Mononuclear cell (primary cell): ENCODE measurements around the gene ABHD15. TPM values are rescaled to one million over a fixed set of nuclear protein-coding genes. Genes with fewer than 3 reads are reported as not detected.
A peak's percentile ranks its signal among the peaks of the same experiment; 100 is the strongest.

Source experiments
- H3K27me3 ChIP-seq: 2 replicates; pipeline ENCODE4 v1.6.0; 2011; ENCODE audit warnings: low read length, control low read depth; ENCODE audit not compliant: insufficient read depth
- H3K4me1 ChIP-seq: 2 replicates; pipeline ENCODE4 v1.5.1; 2011; ENCODE audit warnings: mild to moderate bottlenecking, low read length, control low read depth; ENCODE audit not compliant: insufficient read depth
- H3K4me3 ChIP-seq: 2 replicates; pipeline ENCODE4 v1.5.1; 2011; ENCODE audit warnings: mild to moderate bottlenecking, low read length, moderate library complexity
- H3K9me3 ChIP-seq: 2 replicates; pipeline ENCODE4 v1.5.1; 2011; ENCODE audit warnings: low read depth, mild to moderate bottlenecking, control low read depth, low read length
- total RNA-seq: library from RNA; depleted of rRNA; stranded (reverse); fragments of >200 nt; gene quantifications from one replicate; pipeline ENCODE4 v1.2.3, GENCODE V29; 2012

Gene ABHD15
- total RNA-seq, 1 donor: 8.9 TPM

DNA sequence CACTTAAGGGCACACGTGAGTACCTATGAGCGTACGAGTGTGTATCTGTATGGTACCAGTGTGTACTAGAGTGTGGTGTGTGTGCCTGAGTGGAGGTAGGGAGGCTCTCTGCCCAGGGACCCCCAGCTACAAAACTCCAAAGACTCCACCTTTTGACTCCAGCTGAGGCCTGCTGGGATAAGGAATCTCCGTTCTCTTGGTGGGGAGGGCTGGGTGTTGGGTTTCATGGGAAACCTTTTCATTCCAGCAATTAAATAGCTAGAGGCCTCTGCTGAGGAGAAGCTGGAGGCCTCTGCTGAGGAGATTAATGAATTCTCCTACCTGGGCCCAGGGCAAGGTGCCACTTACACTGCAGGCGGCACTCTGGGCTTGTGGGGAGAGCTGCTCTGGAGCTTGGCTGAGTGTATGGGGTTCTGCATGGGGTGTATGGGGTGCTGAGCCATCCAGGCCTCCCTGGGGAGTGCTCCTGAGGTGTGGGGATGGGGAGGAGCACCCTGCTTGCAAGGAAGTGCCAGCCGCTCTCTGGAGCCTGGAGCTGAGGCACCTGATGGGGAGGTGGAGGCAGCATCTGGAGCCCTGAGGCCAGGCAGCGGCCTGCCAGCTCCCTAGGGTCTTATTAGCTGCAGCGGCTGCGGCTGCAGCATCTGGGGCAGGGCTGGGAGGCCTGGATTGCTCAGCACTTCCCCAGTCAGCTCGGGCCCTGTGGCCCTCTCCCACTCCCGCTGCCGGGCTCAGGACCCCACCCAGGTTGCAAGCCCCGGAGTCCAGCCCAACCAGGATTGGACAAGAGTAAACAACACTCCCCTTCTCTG, 30.7 kb upstream of the ABHD15 start:
- Histone ChIP-seq H3K9me3 (no peaks in the 10 kb centered on the region), H3K27me3 (peaks cover 5% of the 10 kb centered on the region), H3K4me3 (no peak overlapping the region), H3K4me1 (peaks cover 12% of the 10 kb centered on the region)

DNA sequence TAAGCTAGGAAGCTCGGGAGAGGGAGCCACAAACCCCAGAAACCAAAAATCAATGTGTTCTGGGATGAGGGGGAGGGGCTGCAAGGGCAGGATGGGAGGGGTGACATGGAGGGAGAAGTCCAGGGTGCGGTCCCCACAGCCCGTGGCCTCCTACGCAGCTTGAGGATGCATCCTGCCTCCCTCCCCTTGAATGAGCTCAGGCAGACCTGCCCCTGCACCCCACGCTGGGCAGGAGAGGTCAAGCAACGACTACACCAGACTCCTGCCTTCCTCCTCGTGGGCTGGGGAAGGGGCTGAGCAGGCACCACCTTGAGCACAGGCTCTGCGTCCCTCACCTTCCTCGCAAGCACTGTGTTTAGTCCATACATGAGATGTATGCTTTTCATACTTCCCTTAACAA, 30.0 kb upstream of the ABHD15 start:
- Histone ChIP-seq H3K4me3 (no peak overlapping the region), H3K9me3 (no peaks in the 10 kb centered on the region), H3K27me3 (peaks cover 5% of the 10 kb centered on the region)

DNA sequence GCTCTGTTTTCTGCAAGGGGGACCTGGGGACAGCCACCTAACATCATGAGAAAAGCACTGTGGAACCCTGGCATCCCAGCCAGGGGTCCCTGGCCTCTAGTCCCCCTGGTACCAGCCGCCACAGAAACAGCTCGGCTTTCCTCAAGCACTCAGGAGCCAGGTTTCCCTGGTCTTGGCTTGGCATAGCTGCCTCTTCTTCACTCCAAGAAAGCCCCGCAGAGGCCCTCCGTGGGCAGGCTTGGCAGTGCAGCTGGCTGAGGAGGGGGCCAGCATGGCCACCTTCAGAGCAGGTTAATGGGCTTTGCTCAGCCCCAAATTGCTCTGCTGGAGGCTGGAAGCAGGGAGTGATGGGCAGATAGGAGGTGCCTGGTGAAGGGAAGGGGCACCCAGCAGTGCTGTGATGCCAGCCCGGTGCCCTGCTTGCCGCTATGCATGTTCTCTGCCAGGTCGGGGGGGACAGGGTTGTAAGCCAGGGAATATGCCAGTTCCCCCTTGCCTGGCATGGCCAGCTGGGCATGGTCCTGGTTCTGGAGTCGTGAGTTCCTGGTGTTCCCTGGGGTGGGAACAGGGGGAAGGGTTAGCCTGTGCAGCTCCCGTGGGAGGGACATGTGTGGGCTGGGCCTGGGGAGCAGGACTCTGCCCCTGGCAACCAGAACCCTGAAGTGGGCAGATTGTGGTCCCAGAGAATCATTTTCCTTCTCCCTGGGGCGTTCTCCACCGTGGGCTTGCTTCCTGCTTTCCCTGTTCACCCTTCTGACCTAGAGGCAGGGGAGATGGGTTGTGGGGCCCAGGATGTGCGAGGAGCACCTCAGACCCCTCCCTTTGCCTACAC, 29.3 kb upstream of the ABHD15 start:
- peaks cover 26% of the 10 kb centered on the region for H3K4me1 ChIP-seq
- H3K27me3 ChIP-seq: peaks cover 5% of the 10 kb centered on the region
- H3K9me3 ChIP-seq: no peaks in the 10 kb centered on the region
- no peak overlapping the region for H3K4me3 ChIP-seq

More for the DNA sequence above, 30.0 kb upstream of the ABHD15 start:
- peaks cover 20% of the 10 kb centered on the region for H3K4me1 ChIP-seq

DNA sequence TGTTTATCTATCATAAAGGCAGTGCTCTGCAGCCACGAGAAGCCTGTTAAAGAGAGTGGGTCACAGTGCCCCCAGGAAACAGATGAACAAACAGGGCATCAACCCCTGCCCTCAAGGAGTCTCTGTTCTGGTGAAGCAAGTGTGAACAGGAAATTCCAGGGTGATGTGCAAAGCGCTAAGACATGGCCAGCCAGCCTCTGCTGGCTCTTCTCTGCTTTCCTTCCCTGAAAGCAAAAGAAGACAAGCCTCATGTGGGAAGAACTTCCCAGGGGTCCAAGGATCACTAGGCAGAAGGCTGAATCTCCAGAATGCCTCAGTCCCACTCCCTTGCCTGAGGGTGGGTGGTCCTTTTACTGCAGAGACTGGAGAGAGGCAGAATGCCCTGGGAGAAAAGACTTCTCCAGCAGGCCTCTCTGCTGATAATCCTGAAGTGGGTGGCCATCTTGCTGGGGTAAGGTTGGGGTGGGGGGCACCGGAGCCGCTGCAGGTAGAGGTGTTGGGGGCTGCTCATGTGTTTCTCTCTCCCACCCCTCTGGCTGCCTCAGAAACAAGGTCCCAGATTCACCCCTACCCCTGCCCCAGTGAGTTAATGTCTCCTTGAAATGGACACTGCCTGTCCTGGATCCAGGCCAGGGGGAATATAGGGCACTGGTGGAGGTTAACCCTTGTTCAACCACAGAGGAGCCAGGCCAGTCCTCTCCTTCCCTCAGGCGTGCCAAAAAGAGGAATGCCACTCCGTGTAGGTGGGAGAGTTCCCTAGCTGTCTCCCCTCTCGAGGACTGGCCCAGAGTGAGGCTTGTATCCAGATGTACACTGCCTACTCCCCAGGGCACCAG, 28.5 kb upstream of the ABHD15 start:
- peaks cover 5% of the 10 kb centered on the region for H3K27me3 ChIP-seq
- H3K9me3 ChIP-seq: no peaks in the 10 kb centered on the region
- H3K4me3 ChIP-seq: no peak overlapping the region
- peaks cover 35% of the 10 kb centered on the region for H3K4me1 ChIP-seq

DNA sequence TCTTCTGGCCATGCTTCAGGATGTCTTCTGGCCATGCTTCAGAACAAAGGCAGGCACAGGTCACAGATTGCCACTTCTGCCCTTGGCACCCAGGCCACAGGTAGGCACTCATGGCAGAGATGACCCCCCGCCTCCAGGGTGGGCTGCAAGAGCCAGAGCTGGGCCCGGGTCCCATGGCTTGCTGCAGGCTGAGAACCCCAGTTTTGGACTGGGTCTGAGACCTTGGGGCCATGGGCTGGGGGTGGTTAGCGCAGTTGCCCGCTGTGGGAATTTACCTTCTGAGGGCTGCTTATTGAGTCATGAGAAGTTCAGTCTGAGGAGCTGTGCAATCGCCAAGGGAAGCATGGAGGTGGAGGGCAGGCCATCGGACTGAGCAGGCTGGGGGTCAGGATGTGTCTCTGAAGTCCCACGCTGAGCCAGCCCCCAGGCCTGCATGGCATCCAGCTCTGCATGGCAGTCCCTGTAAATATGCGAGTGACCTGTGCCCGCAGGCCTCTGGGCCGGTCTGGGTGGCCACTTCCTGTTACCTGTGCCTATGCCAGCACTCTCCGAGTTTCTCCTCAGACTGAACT, 27.8 kb upstream of the ABHD15 start:
- Histone ChIP-seq H3K4me3 (no peak overlapping the region), H3K4me1 (peaks cover 42% of the 10 kb centered on the region), H3K27me3 (peaks cover 5% of the 10 kb centered on the region), H3K9me3 (no peaks in the 10 kb centered on the region)

DNA sequence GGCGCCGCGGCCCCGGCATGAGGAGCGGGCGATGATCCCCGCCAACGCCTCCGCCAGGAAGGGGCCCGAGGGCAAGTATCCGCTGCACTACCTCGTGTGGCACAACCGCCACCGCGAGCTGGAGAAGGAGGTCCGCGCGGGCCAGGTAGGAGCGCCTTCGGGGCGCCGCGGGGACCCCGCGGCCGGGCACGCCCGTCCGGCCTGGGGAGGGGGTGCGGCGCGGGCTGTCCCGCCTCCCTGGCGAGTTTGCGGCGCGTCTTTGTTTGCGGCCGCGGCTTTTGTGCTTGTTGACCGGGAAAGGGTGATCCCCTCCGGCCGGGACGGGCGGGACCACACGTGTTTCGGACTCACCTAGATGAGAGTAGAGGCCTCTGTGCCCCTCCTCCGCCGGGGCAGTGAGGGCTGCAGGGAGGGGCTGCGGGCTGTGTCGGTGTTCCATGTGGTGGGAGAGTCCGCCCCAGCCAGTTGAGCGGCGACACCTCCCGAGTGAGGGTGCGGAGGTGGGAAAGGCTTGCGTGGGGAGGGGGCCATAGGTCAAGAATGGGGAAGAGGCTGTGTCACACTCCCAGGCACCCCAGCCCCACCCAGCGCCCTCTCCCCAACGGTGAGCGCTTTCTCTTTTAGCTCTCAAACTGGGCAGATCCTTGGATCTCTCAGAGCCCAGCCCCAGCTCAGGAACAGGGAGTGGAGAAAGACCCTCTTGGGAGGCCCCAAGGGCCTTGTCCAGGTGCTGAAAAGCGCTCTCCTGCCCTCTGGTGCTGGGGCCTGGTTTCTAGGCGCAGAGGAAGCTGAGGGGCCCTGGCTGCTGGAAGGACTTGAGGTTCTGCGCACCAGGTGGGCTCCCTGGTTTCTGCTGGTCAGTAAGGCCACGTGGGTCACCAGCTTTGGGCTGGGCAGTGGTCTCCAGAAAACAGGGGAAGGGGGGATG, 27.0 kb upstream of the ABHD15 start:
- Histone ChIP-seq H3K9me3 (no peaks in the 10 kb centered on the region), H3K4me3 (peak overlapping the region; percentile 33), H3K4me1 (peaks cover 42% of the 10 kb centered on the region), H3K27me3 (peaks cover 5% of the 10 kb centered on the region)

DNA sequence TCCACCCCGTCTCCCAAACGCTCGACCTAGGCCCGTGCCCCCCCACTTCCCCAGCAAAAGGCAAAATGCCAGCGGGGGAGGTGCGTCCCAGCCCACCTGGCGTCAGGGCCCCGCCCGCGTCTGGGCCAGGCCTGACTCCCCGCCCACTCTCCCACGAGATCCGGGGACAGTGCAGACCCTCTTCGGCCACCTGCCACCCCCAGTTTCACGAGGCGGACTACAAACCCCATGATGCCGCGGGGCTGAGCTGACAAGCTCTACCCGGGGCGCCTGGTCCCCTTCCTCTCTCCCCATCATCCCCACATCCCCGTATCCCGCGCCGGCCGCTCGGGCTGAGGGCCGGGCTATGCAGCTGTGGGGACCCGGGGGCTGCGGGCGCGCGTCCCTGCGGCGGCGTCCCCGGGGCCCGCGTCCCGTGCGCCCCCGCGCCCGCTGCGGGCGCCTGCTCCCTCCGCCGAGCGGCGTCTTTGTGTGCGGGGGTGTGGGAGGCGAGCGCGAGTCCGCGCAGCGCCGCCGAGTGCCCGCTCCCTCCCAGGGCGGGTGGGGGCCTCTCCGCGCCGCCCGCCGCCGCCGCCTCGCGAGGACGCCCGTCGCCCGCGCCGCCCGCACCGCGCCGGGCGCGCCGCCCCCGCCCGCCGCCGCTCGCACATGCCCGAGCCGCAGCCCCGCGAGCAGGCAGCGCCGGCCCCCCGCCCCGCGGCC, 26.2 kb upstream of the ABHD15 start, which contains the start of gene ANKRD13B:
TSS of gene ANKRD13B (plus strand) at position 283 of the 702 bp plus-strand sequence. CDS start 490 bp downstream, outside the sequence.
- peak within 1 kb of the TSS; percentile 47 for H3K4me3 ChIP-seq
- H3K9me3 ChIP-seq: no peaks in the 10 kb centered on the region
- H3K4me1 ChIP-seq: peaks cover 49% of the 10 kb centered on the region
- peaks cover 5% of the 10 kb centered on the region for H3K27me3 ChIP-seq

DNA sequence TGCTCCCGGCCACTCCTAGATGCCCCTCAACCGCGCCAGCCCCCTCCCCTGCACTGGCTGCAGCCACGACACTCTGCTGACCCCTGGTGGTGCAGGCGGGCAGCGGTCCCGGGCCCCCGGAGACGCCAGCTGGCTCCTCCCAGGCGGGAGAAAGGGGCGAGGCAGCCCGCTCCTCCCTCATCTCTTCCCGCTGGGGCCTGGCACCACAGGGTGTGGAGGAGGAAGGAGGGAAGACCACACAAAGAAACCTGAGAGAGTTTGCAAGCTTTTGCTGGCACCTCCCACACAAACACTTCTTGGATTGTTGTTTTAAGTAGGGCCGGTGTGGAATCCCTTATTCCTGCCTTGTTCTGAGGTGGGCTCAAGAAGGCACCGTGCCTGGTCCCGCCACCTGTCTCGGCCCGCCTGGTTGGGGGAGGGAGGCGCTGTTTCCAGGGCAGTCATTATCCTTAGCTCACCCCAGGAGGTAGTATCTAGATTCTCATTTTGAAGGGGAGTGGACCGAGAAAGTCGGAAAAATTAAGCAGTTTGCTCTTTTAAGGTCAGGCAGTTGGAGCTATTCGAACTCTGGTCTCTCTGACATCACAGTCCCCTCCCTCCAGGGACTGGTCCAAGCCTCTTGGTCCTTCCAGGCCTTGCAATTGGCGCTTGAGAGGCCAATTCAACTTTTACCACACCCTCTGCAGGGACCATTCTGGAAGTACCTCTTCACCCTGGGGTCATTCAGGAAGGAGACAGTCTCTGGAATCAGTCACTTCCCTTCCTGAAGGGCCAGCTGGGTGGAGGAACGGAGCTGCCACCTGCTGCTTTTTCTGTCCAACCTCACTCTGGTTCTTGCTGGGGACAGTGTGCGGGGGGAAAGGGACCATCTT, 25.1 kb upstream of the ABHD15 start:
- Histone ChIP-seq H3K4me1 (peaks cover 59% of the 10 kb centered on the region), H3K4me3 (no peak overlapping the region)

DNA sequence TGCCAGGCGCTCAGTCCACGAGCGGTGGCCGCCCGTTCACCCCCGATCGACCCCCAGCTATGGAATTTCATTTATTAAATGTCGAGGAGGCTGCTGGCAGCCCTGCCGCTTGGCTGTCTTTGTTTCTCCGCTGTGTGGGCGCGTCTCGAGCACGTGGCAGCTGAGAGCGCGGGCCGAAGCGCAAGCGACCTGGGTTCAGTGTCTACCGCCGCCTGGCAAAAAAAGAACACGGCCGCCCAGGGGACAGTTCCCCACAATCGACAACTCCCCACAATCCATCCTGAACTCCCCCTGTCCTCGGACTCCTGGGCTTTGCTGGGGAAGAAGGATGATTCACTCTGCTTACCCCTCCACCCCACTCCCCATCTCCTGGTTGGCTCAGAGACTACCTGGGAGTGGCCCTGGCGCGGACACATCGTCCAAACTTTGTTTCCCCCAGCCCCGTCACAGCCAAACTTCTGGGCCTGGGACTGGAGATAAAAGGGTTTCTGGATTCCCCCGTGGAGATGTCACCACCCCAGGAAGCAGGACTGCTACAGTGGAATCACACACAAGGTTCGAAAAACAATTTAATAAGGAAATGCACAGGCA, 24.4 kb upstream of the ABHD15 start:
- Histone ChIP-seq H3K9me3 (no peaks in the 10 kb centered on the region), H3K4me3 (no peak overlapping the region), H3K27me3 (peaks cover 5% of the 10 kb centered on the region), H3K4me1 (peaks cover 67% of the 10 kb centered on the region)

More for the DNA sequence above, 25.1 kb upstream of the ABHD15 start:
- Histone ChIP-seq H3K9me3 (no peaks in the 10 kb centered on the region), H3K27me3 (peaks cover 5% of the 10 kb centered on the region)

DNA sequence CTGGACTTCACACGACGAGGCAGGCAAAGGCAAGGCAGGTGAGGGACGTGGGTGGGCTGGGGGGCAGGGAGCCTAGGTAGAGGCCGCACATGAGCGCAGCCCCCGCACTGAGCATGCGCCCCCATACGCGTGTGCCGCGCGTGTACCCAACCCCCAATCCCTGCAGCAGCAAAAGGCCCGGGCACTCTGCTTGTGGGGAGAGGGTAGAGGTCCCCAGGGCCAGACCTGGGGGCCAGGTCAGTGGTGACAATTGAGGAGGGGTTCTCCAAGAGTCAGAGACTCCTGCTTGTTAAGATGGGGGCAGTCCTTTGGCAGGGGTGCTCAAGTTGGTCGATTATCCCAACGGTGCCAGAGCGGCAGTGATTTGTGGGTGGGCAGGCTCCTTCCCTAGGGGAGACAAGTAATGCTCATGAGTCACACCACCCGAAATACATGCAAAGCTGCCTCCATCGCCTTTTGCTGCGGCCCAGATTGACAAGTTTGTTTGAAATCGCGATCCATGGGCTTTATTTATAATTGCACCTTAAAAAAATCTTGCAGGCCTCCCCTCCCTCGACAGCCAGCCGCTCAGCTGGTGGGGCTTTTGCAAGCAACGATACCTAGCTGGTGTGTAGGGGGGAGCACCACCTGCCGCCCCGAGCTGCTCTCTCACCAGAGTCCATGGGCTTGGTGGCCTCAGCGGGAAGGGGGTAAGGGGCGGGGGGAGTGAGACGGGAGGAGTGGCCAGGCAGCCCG, 23.7 kb upstream of the ABHD15 start:
- no peaks in the 10 kb centered on the region for H3K9me3 ChIP-seq
- no peak overlapping the region for H3K4me3 ChIP-seq
- H3K27me3 ChIP-seq: peaks cover 5% of the 10 kb centered on the region
- H3K4me1 ChIP-seq: peaks cover 73% of the 10 kb centered on the region

DNA sequence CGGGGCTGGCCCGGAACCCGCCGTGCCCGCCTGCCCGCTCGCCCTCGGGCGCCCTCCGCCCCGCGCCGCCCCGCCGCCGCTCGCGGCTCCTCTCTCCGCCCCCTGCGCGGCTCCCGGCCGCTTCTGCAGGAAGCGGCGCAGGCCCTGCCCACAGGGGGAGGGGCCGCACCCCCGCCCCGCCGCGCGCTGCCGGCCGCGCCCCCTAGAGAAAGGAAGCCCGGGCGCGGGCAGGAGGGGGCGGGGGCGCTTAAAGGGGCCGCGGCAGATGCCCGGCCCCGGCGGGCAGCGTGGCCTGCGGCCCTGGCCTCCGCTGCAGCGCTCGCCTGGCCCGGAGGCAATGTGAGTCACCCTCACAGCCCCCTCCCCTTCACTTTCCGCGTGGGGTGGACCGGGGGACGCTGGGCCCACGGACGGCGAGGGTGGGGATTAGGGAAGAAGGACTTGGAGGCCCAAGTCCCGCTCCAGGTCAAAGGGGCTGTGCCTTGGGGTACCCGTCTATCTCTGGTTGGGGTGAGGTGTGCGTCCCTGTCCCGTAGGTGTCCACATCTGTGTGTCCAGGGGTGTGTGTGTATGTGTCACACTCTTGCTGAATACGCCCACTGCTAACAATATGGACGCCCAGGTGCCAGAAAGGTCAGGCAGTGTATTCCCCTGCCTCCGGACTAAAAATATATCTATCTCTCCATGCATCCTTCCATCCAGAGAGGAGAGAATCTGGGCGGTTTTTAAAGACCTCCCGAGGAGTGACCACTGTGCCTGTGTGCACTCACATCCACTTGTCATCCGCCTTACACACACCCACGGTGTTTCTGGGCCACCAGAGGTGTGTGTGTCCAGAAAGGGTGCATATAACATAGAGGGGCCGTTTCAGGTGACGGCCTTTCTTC, 22.9 kb upstream of the ABHD15 start, which contains the start of gene GIT1:
TSS of gene GIT1 (minus strand) at position 125 of the 887 bp plus-strand sequence. CDS start 270 bp downstream, outside the sequence.
- Histone ChIP-seq H3K4me1 (peaks cover 81% of the 10 kb centered on the region), H3K9me3 (no peaks in the 10 kb centered on the region), H3K4me3 (peak within 1 kb of the TSS; percentile 58), H3K27me3 (peaks cover 5% of the 10 kb centered on the region)
